GM21367 (cell line): ENCODE data around the gene PI4KA.

Source experiments
- ATAC-seq: cut with Tn5 transposase; IDR thresholded peaks from one replicate; pipeline ENCODE4 v1.9.1; 2021; ENCODE audit not compliant: unreplicated experiment

PI4KA gene

DNA sequence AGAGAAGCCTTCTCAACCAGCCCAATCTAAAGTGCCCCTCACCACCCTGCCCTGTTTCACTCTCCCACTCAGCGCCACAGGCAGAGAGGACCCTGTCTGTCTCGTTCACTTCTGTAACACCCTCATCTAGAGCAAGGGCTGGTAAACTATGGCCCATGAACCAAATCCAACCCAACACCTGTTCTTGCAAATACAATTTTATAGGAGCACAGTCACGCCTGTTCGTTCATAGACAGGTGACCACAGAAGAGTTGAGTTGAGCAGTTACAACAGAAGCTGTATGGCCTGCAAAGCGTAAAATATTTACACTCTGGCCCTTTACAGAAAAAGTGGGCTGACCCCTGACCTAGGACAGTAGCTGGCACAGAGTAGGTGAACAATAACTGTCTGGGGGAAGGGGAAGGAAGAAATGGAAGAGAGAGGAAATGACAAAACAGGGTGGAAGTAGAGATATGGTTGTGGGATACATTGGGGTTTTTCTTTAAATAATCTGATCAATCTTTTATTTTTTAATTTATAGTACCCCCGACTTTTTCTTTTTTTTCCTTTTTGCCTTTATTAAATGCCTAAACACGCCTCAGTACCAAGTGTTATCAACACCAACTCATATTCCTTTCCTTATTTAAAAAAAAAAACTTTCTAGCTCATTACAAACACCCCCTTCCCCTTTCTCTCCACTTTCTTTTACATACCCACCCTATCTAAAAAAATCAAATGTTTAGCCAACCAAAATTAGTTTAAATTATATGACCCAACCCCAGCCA, 63.8 kb downstream of the PI4KA start:
- ATAC-seq = no peak

- ATAC-seq = no peak
Observed at GRCh38 chr22:20793748-20794649, 64.6 kb downstream of the PI4KA start.

- ATAC-seq = no peak
Observed at GRCh38 chr22:20792966-20793728, 65.5 kb downstream of the PI4KA start.

DNA sequence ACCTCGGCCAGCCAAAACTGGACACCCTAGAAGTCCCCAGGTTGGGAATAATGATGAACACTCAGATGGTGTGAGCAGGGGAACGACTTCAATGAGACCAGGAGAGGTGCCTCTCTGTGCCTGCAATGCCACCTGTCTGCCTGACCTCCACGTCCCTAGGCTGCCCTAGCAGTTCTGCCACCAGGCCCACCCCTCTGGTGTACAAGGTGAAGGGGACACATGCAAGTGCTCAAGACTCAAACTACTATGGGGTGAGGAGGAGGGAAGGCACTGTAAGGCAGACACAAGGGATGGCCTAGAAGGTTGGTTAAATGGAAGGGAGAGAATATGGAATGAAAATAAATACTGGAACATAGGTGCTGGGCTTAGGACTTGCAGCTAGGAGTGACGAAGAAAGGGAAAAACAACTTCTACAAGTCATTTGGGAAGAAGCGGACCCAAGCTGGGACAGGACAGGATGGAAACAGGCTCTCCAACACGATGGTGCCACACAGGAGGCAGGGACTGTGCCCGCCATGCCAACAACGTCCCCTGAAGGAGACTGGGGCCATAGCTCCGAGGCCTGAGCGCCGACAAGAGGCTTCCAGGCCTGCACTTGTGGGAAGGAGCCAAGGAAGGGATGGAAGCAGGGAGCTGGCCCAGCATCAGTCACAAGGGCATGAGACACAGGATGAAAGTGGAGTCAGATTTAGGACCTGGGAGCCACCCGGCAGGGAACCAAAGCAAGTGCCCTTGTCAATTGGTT, 66.2 kb downstream of the PI4KA start:
- ATAC-seq = no peak

- ATAC-seq = no peak
Observed at GRCh38 chr22:20788627-20789344, 69.8 kb downstream of the PI4KA start.

GRCh38 chr22:20787746-20788626, 70.6 kb downstream of the PI4KA start:
- ATAC-seq = no peak

- ATAC-seq = no peak
Observed at GRCh38 chr22:20787223-20787622, 71.4 kb downstream of the PI4KA start.

DNA sequence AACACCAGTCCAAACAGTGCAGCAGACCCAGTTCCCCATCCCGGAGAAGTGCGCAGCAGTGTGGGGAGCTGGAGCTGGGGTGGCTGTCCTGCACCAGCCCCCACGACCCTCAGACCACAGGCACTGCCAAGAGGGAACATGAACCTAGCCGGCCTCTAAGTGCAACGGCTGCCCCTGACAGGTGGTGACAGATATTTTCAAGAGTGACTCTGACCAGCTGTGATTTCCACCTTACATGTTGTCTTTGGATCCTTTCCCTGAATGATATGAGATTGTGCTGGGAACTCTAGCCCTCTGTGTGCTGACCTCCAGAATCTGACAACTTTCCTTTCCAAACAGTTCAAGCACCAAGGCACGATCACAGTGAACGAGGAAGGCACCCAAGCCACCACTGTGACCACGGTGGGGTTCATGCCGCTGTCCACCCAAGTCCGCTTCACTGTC, 72.1 kb downstream of the PI4KA start:
- no peak for ATAC-seq

GRCh38 chr22:20786048-20786447, 72.6 kb downstream of the PI4KA start:
- no peak for ATAC-seq

GRCh38 chr22:20785415-20785814, 73.2 kb downstream of the PI4KA start:
- ATAC-seq = no peak

DNA sequence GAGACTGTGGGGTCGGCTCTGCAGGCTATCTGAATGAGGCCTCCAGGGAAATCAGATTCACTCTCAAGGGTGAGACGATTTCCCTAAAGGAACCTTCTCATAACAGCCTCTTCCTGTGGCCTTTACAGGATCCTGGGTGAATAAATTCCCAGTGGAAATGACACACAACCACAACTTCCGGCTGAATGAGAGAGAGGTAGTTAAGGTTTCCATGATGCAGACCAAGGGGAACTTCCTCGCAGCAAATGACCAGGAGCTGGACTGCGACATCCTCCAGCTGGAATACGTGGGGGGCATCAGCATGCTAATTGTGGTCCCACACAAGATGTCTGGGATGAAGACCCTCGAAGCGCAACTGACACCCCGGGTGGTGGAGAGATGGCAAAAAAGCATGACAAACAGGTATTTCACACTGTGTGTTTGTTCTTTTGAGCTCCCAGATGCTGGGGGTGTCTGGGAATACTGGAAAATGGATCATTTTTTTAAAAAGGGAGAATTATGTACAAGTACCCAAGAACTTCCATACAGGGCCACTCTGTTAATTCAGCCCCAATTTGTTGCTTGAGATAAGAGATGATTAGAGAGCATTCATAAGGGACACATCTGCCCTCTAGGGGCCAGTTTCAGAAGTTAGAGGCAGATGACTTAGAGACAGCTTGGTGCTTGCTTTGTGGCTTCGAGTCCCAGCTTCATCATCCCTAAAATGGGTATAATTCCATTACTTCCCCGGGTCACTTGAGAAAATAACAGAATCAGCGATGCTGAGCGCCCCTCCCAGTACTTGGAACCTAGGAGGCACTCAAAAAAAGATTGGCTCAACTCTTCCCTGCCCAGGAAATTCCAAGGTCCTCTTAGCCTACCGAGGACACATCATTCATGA, 74.5 kb downstream of the PI4KA start:
- ATAC-seq = no peak

DNA sequence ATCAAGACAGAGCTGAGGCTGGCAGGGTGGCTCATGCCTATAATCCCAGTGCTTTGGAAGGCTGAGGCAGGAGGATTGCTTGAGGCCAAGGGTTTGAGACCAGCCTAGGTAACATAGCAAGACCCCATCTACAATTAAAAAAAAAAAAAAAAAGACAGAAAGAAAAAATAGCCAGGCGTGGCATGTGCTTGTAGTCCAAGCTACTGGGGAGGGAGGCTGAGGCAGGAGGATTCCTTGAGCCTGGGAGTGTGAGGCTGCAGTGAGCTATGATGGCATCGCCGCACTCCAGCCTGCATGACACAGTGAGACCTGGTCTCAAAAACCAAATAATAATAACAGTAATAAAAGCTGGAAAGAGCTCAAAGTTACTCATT, 75.3 kb downstream of the PI4KA start:
- no peak for ATAC-seq

DNA sequence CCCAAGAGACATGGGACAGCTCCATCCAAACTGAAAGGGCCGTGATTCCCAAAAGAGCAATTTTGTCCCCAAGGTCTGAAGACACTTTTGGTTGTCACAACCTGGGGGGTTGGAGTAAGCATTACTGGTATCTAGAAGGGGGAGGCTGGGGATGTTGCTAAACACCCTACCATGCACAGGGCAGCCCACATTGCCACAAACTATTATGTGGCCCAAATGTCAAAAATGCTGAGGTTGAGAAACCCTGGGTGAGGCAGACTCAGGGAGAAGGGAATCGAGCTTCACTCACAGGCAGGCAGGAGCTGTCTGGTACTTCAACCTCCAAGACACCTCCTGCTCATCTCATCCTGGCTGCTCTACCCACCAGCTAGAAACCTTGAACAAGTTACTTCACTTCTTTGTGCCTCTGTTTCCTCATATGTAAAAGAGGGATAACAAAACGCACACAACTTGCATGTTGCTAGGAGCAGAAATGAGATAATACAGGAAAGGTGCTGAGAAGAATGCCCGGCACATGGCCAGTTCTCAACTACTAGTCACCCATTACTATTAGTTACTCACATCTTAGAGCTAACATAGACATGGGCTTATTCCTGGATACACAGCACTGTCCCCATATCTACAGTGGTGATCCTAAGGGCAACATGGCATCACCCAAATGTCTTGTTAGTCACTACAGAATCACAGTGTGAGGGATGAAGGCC, 75.9 kb downstream of the PI4KA start:
- ATAC-seq = no peak

- no peak for ATAC-seq
Observed at GRCh38 chr22:20782083-20782482, 76.5 kb downstream of the PI4KA start.

DNA sequence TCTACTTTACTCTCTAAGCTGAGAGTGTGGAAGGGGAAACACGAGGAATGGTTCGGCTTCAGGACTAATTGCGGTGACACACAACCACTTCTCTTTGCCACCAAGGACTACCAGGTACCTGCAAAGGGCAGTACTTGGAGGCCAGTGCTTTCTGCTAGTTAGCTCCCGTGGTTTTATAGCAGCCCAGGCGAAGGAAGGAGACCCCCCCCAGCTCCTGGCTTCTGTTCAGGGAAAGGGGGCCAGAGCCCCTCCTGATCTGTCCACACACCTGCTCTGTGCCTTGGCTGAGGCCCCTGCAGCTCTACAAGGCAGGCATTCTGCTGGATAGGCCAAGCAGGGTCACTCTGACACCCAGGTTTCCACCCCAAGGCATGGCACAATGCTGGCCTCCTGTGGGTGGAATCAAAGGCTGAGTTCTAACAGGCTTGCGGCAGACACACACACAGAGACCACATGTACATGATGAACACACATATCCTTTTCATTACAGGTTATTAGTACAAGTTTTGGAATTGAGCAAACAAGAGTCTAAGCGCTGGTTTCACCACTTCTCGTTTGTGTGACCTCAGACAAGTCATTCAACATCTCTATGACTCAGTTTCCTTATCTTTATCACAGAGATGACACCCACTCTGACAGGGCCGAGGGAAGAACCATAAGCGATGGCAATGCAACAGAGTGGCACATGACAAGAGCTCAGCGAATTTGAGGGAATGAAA, 77.2 kb downstream of the PI4KA start:
- ATAC-seq = no peak

- no peak for ATAC-seq
Observed at GRCh38 chr22:20779818-20780158, 78.8 kb downstream of the PI4KA start.
